ENCODE measurements around the gene SLC9C1.

GRCh38 chr3:112247350-112247749 is 46.7 kb downstream of the SLC9C1 start:
- TF ChIP-seq, protein P1, sequence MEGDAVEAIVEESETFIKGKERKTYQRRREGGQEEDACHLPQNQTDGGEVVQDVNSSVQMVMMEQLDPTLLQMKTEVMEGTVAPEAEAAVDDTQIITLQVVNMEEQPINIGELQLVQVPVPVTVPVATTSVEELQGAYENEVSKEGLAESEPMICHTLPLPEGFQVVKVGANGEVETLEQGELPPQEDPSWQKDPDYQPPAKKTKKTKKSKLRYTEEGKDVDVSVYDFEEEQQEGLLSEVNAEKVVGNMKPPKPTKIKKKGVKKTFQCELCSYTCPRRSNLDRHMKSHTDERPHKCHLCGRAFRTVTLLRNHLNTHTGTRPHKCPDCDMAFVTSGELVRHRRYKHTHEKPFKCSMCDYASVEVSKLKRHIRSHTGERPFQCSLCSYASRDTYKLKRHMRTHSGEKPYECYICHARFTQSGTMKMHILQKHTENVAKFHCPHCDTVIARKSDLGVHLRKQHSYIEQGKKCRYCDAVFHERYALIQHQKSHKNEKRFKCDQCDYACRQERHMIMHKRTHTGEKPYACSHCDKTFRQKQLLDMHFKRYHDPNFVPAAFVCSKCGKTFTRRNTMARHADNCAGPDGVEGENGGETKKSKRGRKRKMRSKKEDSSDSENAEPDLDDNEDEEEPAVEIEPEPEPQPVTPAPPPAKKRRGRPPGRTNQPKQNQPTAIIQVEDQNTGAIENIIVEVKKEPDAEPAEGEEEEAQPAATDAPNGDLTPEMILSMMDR (IDR thresholded peaks at IDR 0.05; ENCODE audit: low read depth, low read length, poor library complexity, severe bottlenecking) = no peak
- no peak for TF ChIP-seq EZH2phosphoT487 (IDR thresholded peaks at IDR 0.05; ENCODE audit: borderline replicate concordance, low read length)

Measured in DOHH2 (cell line).